Coronary artery (tissue), 2 donors: ENCODE data around the gene PSORS1C2.
A peak's percentile ranks its signal among the peaks of the same experiment; 100 is the strongest.

ENCODE experiments used
- DNase-seq: peaks from one replicate; pipeline ENCODE4 v3.0.0-alpha.2; 2017; ENCODE audit warnings: low spot score
- H3K27ac ChIP-seq, 2 donors: fragments of 200-600 bp; sonication (generic); one replicate each; pipeline ENCODE4 v1.5.1; 2016 to 2019
- H3K4me3 ChIP-seq: fragments of 200-600 bp; sonication (generic); 2 replicates; pipeline ENCODE4 v1.5.1; 2016; ENCODE audit warnings: mild to moderate bottlenecking, moderate library complexity
- TF ChIP-seq, protein P1 (sequence below): fragments of 200-600 bp; sonication (generic); IDR thresholded peaks from one replicate; pipeline ENCODE4 v1.5.1; 2019; ENCODE audit warnings: antibody characterized with exemption

Gene PSORS1C2

DNA sequence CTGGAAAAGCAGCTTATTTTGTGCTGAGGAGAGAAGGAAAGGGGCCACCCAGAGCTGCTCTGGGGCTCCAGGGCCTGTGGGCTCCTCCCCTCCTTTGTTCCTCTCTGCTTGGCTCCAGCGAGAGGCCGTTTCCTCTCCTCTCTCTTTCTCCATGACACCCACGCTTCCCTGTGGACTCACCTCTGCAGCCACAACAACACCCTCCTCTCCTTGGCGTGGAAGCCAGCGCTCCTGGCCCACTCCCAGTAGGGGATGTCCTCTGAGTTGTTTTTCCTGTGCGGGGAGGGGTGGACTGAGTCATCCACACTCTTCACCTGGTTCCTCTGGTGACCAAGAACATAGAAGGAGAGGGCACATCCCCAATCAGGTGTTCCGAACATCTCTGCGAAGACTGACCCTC, 13.7 kb downstream of the PSORS1C2 start:
- DNase-seq = no peak
- Histone ChIP-seq H3K4me3 (no peak overlapping the region), H3K27ac (peak overlapping the region in 1 of 2 donors; percentile 11)
- TF ChIP-seq, protein P1, sequence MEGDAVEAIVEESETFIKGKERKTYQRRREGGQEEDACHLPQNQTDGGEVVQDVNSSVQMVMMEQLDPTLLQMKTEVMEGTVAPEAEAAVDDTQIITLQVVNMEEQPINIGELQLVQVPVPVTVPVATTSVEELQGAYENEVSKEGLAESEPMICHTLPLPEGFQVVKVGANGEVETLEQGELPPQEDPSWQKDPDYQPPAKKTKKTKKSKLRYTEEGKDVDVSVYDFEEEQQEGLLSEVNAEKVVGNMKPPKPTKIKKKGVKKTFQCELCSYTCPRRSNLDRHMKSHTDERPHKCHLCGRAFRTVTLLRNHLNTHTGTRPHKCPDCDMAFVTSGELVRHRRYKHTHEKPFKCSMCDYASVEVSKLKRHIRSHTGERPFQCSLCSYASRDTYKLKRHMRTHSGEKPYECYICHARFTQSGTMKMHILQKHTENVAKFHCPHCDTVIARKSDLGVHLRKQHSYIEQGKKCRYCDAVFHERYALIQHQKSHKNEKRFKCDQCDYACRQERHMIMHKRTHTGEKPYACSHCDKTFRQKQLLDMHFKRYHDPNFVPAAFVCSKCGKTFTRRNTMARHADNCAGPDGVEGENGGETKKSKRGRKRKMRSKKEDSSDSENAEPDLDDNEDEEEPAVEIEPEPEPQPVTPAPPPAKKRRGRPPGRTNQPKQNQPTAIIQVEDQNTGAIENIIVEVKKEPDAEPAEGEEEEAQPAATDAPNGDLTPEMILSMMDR = no peak

DNA sequence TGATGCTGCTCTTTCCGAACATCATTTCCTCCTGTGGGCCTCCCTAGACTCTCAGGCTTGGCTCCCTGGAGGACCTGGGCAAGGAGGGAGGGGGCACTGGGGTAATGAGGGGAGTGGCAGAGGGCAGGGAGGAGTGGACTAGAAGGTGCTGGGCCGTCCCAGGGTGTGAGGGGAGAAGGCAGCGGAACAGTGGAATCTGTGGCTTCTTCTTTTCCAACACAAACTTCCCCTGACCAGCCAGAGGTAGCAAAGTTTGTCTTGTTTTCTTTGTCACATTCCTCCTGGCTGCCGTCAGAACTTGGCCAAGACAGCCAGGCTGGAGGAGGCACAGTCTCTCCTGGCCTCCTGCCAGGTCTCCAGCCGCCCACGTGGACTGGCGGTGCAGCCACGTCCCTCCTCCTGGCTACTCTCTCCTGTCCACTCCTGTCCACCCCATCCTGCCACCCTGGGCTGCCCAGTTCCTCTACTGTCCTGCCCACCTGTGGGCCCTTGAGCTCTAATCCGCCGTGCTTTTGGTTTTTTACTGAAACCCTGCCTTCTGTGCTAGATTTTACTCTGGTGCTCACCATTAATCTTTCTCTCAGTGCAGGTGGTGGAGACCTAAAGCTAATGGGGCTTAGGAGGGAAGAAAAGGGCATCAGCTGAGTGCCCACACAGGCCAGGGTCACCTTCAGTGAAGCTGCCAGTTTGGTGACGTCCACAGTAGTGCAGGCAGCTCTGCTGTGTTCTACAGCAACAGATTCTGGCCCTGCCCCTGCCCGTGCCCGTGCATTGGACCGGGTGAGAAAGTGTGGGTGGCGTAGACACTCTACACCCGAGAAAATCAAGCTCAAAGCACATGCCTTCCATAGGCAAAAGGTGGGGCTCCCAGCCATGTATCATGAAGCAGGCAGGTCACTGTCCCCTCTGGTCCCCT, 15.8 kb downstream of the PSORS1C2 start:
- no peak overlapping the region for H3K4me3 ChIP-seq
- DNase-seq = no peak
- H3K27ac ChIP-seq = peak overlapping the region in 1 of 2 donors; percentile 11
- TF ChIP-seq, protein P1 = no peak

DNA sequence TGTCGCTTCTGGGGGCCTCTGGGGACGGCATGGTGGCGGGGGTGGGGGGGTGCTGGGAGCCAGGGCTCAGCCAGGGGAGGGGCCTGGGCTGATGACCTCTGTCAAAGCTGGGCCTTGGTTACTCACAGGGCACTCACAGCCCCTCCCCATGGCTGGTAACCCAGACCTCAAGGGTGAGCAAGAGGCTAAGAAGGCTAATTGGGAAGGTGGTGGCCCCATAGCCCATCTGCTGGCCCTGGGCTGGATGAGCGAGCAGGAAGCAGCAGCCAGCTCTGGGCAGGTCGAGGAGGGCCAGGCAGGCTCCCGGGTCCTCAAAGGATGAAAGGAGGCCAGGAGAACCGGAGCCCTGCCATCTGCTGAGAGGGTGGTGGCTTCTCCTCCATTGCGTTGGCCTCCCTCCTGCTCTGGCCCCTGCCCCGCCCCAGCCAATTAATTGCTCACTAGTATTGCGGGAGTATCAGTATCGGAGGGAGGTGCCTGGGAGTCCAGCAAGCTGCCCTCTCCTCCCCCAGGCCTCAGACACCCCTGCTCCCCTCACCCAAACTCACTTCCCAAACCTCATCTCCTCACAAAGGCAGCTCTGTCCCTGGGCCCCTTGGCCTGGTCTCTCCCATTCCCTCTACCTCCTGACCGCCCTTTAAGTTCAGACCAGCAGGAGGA, 17.6 kb downstream of the PSORS1C2 start:
- no peak for DNase-seq
- TF ChIP-seq, protein P1 = no peak
- H3K27ac ChIP-seq = no peak overlapping the region
- no peak overlapping the region for H3K4me3 ChIP-seq

DNA sequence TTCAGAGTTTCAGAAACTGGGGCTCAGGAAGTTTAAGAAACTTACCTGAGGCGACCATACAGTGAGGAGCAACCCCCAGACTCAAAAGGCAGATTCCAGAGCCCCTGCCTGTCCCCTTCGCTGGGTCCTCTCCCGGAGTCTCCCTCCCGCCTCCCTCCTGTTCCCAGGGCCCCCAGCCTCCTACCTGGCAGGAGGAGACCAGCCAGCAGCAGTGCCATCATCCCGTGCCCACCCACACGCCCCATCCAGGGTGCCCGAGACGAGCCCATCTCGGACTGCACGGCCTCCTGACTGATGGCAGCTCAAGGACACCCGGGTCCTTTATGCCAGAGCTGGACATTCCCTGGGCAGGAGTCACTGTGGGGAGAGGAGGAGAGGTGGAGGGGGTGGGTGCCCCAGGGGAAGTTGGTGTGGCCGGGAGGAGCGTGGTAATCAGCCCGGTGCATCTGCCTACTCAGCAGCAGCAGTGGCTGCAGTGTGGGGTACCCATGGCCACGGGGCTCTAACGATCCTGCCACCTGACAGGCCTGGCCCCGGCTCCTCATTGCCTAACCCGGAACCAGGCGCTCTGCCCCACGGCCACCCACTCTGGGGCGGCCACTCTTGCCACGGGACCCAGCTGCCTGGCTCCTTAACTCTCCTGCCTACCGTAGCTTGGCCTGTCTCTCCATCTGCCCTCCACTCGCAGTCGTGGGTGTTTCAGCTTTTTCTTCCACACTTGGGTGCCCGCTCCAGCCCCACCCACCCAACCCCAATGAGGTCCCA, 18.5 kb downstream of the PSORS1C2 start, which contains the start of gene CDSN:
CDSN (minus strand) TSS at position 296 of the 765 bp plus-strand sequence; CDS start at position 269, 27 bp downstream.
- no peak within 1 kb of the TSS for H3K4me3 ChIP-seq
- TF ChIP-seq, protein P1 = no peak
- no peak within 1 kb of the TSS for H3K27ac ChIP-seq
- no peak for DNase-seq

DNA sequence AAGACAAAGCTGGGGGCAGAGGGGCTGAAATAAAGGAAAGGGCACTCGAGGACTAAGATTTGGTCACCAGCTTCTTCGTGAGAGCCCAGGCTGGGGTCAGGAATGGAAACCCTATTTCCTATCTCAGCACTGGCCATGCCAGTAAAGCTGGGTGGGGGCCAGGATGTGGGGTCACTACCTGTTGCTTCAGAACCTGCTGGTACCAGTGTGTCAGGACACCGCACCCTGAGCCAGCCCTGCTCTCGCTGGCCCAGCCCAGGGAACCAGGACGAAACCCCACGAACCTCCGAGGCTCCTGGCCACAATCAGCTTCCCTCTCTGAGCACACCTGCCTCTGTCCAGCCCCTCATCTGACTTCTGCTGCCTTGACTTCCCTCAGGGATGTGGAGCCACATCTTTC, 20.7 kb downstream of the PSORS1C2 start:
- no peak overlapping the region for H3K4me3 ChIP-seq
- no peak for DNase-seq
- TF ChIP-seq, protein P1 = no peak
- no peak overlapping the region for H3K27ac ChIP-seq

DNA sequence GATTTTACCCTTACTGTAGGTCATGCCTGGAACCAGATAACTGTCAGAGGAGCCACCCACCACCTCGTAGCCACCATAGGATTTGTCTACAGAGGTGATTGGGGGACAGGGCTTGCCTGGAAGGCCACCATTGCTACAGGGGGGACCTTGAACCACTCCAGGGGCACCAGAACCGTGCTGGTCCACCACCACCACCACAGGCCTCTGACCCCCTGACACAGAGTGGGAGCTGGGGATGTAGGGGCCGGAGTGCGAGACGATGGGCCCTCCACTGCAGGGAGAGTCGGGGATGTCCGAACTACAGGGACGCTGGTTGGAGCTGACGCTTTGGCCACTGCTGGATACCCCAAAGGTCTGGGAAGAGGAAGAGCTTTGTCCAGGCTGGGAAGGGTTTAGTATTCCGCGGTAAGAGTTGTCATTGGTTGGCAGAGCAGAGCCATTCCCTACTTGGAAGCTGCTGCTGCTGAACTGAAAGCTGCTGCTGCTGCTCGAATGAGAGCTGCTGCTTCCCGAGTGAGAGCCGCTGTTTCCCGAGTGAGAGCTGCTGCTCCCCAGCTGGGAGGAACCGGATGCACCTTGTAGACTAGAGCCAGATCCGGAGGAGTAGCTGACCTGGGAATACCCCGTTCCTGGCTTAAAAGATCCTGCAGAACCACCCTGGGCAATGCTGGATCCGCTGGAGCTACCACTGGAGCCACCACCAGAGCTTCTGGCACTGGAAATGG, 22.0 kb downstream of the PSORS1C2 start:
- H3K4me3 ChIP-seq = peak overlapping the region; percentile 51
- TF ChIP-seq, protein P1 = no peak
- DNase-seq = no peak
- no peak overlapping the region for H3K27ac ChIP-seq
